ENCODE measurements around the gene SMIM38. TPM values are rescaled to one million over a fixed set of nuclear protein-coding genes. Genes with fewer than 3 reads are reported as not detected.

SMIM38 gene
- total RNA-seq, 1 donor from 2014 or later, result not detected

DNA sequence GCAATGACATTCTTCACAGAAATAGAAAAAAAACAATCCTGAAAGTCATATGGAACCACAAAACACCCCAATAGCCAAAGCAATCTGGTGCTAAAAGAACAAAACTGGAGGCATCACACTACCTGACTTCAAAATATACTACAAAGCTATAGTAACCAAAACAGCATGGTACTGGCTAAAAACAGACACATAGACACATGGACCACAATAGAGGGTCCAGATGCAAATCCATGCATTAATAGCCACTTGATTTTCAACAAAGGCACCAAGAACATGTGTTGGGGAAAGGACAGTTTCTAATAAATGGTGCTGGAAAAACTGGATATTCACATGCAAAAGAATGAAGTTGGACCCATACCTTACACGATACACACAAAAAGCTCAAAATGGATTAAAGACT, 27.9 kb upstream of the SMIM38 start:
- TF ChIP-seq, protein P1, sequence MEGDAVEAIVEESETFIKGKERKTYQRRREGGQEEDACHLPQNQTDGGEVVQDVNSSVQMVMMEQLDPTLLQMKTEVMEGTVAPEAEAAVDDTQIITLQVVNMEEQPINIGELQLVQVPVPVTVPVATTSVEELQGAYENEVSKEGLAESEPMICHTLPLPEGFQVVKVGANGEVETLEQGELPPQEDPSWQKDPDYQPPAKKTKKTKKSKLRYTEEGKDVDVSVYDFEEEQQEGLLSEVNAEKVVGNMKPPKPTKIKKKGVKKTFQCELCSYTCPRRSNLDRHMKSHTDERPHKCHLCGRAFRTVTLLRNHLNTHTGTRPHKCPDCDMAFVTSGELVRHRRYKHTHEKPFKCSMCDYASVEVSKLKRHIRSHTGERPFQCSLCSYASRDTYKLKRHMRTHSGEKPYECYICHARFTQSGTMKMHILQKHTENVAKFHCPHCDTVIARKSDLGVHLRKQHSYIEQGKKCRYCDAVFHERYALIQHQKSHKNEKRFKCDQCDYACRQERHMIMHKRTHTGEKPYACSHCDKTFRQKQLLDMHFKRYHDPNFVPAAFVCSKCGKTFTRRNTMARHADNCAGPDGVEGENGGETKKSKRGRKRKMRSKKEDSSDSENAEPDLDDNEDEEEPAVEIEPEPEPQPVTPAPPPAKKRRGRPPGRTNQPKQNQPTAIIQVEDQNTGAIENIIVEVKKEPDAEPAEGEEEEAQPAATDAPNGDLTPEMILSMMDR (conservative IDR thresholded peaks at IDR 0.05; ENCODE audit: low read depth, low read length), result no peak
- H3K4me3 ChIP-seq (ENCODE audit: low read depth, low read length), result no peak overlapping the region
- no peak for DNase-seq (ENCODE audit: low read depth)

DNA sequence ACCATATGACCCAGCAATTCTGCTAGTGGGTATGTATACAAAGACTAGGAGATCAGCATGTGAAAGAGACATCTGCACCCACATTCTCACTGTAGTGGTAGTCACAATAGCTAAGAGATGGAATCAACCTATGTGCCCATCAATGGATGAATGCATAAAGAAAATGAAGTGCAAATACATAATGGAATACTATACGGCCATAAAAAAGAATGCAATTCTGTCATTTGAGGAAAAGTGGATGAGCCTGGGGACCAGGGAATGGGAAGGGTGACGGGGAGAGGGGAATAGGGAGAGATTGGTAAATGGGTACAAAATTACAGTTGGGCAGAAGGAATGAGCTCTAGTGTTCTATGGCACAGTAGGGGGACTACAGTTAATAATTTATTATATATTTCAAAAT, 26.7 kb upstream of the SMIM38 start:
- TF ChIP-seq, protein P1 (conservative IDR thresholded peaks at IDR 0.05; ENCODE audit: low read depth, low read length), result no peak
- DNase-seq (ENCODE audit: low read depth), result no peak
- no peak overlapping the region for H3K4me3 ChIP-seq (ENCODE audit: low read depth, low read length)

DNA sequence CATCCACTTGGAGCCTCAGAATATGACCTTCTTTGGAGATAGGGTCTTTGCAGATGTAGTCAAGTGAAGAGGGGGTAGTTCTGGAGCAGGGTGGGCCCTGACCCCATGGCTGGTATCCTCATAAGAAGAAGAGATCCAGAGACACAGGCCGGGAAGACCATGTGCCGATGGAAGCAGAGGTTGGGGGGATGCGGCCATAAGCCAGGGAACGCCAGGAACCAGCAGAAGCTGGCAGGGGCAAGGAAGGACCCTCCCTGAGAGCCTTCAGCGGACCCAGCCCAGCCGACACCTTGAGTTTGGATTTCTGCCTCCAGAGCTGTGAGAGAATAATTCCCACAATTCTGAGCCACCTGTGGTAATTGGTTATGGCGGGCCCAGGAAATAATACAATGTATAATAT, 26.1 kb upstream of the SMIM38 start:
- TF ChIP-seq, protein P1 (conservative IDR thresholded peaks at IDR 0.05; ENCODE audit: low read depth, low read length), result no peak
- DNase-seq (ENCODE audit: low read depth), result no peak
- no peak overlapping the region for H3K4me3 ChIP-seq (ENCODE audit: low read depth, low read length)

DNA sequence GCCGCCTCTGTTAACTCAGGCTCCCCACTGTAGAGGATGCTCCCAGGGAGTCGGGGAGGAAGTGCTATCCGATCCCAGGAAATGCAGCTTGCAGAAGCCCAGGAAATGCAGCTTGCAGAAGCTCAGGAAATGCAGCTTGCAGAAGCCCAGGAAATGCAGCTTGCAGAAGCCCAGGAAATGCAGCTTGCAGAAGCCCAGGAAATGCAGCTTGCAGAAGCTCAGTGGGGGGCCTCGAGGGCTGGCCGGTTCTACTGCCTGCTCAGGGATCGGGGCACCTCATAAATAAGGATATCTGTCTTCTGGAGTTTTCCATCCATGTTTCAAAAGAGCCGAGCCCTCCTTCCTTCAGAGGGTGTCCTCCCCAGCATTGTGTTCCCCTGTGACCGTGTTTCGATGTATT, 25.1 kb upstream of the SMIM38 start:
- no peak overlapping the region for H3K4me3 ChIP-seq (ENCODE audit: low read depth, low read length)
- TF ChIP-seq, protein P1 (conservative IDR thresholded peaks at IDR 0.05; ENCODE audit: low read depth, low read length), result no peak
- DNase-seq (ENCODE audit: low read depth), result no peak

DNA sequence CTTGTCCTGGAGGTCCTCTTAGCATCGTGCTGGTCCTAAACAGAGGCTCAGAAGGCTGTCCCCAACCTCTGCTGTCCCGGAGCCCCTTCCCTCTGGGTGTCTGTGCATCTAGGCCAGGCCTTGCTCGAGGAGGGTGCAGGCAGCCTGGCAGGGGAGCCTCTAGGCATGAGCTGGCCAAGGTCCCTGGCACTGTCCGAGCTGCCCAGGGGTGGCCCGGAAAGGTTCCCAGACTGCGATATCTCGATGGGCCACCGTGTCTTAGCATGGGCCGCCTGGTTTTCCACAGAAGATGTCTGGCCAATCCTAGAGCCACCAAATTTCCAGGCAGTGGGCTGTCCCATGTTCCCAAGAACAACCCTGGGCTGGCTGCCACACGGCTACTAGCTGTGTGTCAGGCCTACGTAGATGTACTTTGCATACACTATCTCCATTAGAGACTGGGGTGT, 24.6 kb upstream of the SMIM38 start:
- no peak overlapping the region for H3K4me3 ChIP-seq (ENCODE audit: low read depth, low read length)
- TF ChIP-seq, protein P1 (conservative IDR thresholded peaks at IDR 0.05; ENCODE audit: low read depth, low read length), result no peak
- no peak for DNase-seq (ENCODE audit: low read depth)

DNA sequence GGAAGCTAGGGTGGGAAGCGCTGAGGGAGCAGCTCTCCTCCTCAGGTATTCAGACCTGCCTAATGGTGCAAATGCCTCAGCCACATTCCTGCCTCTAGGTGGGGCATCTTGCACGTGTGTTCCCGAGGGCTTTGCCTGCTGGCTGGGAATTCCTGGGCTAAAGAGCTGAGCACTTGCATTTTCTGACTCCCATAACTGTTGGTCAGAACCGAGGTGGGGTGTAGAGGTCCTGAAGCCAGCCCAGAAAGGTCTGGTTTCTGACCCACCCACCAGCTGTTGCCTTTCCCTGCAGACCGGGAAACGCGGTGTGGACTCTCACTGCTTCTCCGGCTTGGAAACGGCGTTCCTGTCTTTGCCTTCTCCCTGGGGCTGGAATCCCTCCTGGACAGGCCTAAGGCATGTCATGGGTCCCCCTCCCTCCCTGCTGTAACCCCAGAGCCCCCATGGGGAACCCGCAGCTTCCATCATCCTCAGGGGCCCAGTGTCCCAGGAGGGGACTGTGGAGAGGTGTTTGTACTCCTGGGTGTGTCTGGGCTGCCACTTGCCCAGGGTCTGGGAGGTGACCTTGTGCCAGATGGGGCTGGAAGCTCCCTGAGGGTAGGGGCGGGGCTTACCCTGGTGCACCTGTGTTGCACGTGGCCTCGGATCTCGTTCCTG, 24.0 kb upstream of the SMIM38 start:
- TF ChIP-seq, protein P1 (conservative IDR thresholded peaks at IDR 0.05; ENCODE audit: low read depth, low read length), result peak; percentile 95
- no peak overlapping the region for H3K4me3 ChIP-seq (ENCODE audit: low read depth, low read length)
- DNase-seq (ENCODE audit: low read depth), result peak; percentile 31

DNA sequence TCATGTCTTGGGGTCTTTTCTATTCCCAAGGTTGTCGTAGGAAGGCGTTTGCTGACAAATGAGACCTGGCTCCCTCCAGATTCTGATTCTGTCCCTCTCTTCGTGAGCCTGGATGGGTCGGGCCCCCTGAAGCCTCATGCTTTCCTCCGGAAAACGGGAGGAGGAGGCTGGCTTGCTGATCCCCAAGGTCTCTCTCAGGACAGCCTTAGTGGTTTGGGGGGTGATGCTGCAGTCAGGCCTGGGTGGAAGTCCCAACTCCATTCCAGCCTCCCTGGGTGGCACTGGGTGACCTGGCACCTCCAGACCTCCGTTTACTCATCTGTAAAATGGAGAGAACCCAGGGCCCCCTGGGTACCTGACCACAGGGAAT, 23.4 kb upstream of the SMIM38 start:
- DNase-seq (ENCODE audit: low read depth), result no peak
- TF ChIP-seq, protein P1 (conservative IDR thresholded peaks at IDR 0.05; ENCODE audit: low read depth, low read length), result no peak
- no peak overlapping the region for H3K4me3 ChIP-seq (ENCODE audit: low read depth, low read length)
